GM12878 (cell line): ENCODE results near the gene ANKRD55.

Experiments used
- ATF7 ChIP-seq: fragments of 450-650 bp; IDR thresholded peaks from 2 replicates; pipeline ENCODE4 v1.6.1; 2016; ENCODE audit warnings: low read depth, mild to moderate bottlenecking
- BCLAF1 ChIP-seq: fragments of 450-650 bp; IDR thresholded peaks from 2 replicates; pipeline ENCODE4 v1.6.1; 2017; ENCODE audit warnings: antibody characterized with exemption, mild to moderate bottlenecking, moderate library complexity
- CBX3 ChIP-seq: fragments of 200-600 bp; sonication (generic); IDR thresholded peaks from 2 replicates; pipeline ENCODE4 v1.6.1; 2016; ENCODE audit warnings: low read depth, borderline replicate concordance
- CHD2 ChIP-seq: IDR thresholded peaks from 2 replicates; pipeline ENCODE4 v1.6.1; 2011; ENCODE audit warnings: low read depth, low read length, improper control_type of control experiment, borderline replicate concordance
- CTCF ChIP-seq, 3 experiments: IDR thresholded peaks in 2 of 3; conservative IDR thresholded peaks in 1 of 3; 2 replicates each; pipeline ENCODE4 v1.5.1; 2011; ENCODE audit warnings: low read depth in 3 of 3, low read length in 3 of 3, mild to moderate bottlenecking in 3 of 3, control low read depth in 2 of 3, moderate library complexity in 2 of 3, inconsistent platforms in 1 of 3, mixed read lengths in 1 of 3; ENCODE audit not compliant: control insufficient read depth in 2 of 3, insufficient read depth in 1 of 3; ENCODE audit errors: extremely low read depth in 1 of 3
- EED ChIP-seq: sonication (generic); IDR thresholded peaks from 2 replicates; pipeline ENCODE4 v1.6.1; 2016; ENCODE audit warnings: antibody characterized with exemption, low read depth
- EP300 ChIP-seq, 2 experiments: fragments of 150-350 bp in 1 of 2; IDR thresholded peaks; 2 replicates each; pipeline ENCODE4 v1.6.1; 2011 to 2012; ENCODE audit warnings: low read depth in 2 of 2, low read length in 2 of 2, borderline replicate concordance in 1 of 2, improper control_type of control experiment in 1 of 2, inconsistent platforms in 1 of 2; ENCODE audit not compliant: control insufficient read depth in 1 of 2
- EZH2 ChIP-seq: IDR thresholded peaks from 2 replicates; pipeline ENCODE4 v1.6.1; 2012; ENCODE audit warnings: low read depth, mild to moderate bottlenecking, control low read depth, inconsistent platforms, low read length, borderline replicate concordance; ENCODE audit not compliant: control insufficient read depth
- FOS ChIP-seq: IDR thresholded peaks from 3 replicates; pipeline ENCODE4 v1.6.1; 2011; ENCODE audit warnings: borderline replicate concordance; ENCODE audit not compliant: insufficient read length; ENCODE audit errors: extremely low read depth
- NRF1 ChIP-seq: conservative IDR thresholded peaks from 2 replicates; pipeline ENCODE4 v1.6.1; 2011; ENCODE audit warnings: mild to moderate bottlenecking, low read depth, low read length, improper control_type of control experiment
- POLR2A ChIP-seq: IDR thresholded peaks from 2 replicates; pipeline ENCODE4 v1.6.1; 2011; ENCODE audit warnings: low read depth, mild to moderate bottlenecking, low read length
- RBBP5 ChIP-seq: fragments of 200-600 bp; sonication (generic); conservative IDR thresholded peaks from 2 replicates; pipeline ENCODE4 v1.6.1; 2016
- YBX1 ChIP-seq: fragments of 450-650 bp; IDR thresholded peaks from 2 replicates; pipeline ENCODE4 v1.6.1; 2016; ENCODE audit warnings: antibody characterized with exemption
- ZNF274 ChIP-seq: IDR thresholded peaks from one replicate; pipeline ENCODE4 v1.8.0; 2011; ENCODE audit not compliant: insufficient read length, insufficient read depth

GRCh38 chr5:56158331-56158960 lies 74.7 kb downstream of the ANKRD55 start:
- TF ChIP-seq RBBP5 (no peak), CTCF (IDR thresholded peaks at IDR 0.05 in 2 of 3, conservative IDR thresholded peaks at IDR 0.05 in 1 of 3; ENCODE audit: control insufficient read depth in 2 of 3, extremely low read depth in 1 of 3, insufficient read depth in 1 of 3, low read depth in 3 of 3, low read length in 3 of 3) (no peak), ZNF274 (no peak), ATF7 (no peak), YBX1 (no peak), CHD2 (no peak), BCLAF1 (no peak), CBX3 (no peak), EP300 (IDR thresholded peaks at IDR 0.05; ENCODE audit: borderline replicate concordance in 1 of 2, control insufficient read depth in 1 of 2, low read depth in 2 of 2, low read length in 2 of 2) (no peak), NRF1 (no peak), EZH2 (no peak), EED (no peak), POLR2A (no peak), FOS (no peak)
